Upper lobe of left lung (tissue), 6 donors: Measurements from ENCODE around the gene CHRNA10. TPM values are rescaled to one million over a fixed set of nuclear protein-coding genes. Genes with fewer than 3 reads are reported as not detected.

Source experiments
- ATAC-seq, 2 donors: fragments of 200-7000 bp; cut with Tn5 transposase; one replicate each; pipeline ENCODE4 v1.9.1; 2022; ENCODE audit warnings: mild to moderate bottlenecking in 2 of 2, moderate library complexity in 2 of 2; ENCODE audit not compliant: low FRiP score in 2 of 2
- DNase-seq, 2 donors: peaks; one replicate each; pipeline ENCODE4 v3.0.0-alpha.2; 2019 to 2020
- H3K27ac ChIP-seq, 4 donors: fragments of 200-600 bp; sonication (generic); one replicate each; pipeline ENCODE4 v1.5.1; 2016 to 2019
- H3K27me3 ChIP-seq, 4 donors: fragments of 200-600 bp; sonication (generic); one replicate each; pipeline ENCODE4 v1.5.1; 2017 to 2019
- H3K36me3 ChIP-seq, 4 donors: fragments of 200-600 bp; sonication (generic); one replicate each; pipeline ENCODE4 v1.5.1; 2016 to 2019
- H3K4me1 ChIP-seq, 4 donors: fragments of 200-600 bp; sonication (generic); one replicate each; pipeline ENCODE4 v1.5.1; 2018 to 2019
- H3K4me3 ChIP-seq, 4 donors: fragments of 200-600 bp; sonication (generic); one replicate each; pipeline ENCODE4 v1.5.1; 2017 to 2019; ENCODE audit warnings: mild to moderate bottlenecking in 2 of 4, moderate library complexity in 1 of 4
- H3K9me3 ChIP-seq, 4 donors: fragments of 200-600 bp; sonication (generic); one replicate each; pipeline ENCODE4 v1.5.1; 2018 to 2019
- CTCF ChIP-seq, 6 experiments: fragments of 450-650 bp in 4 of 6; fragments of 200-600 bp in 2 of 6; sonication (generic) in 2 of 6; IDR thresholded peaks; one replicate each; pipeline ENCODE4 v1.5.1; 2016 to 2019; ENCODE audit warnings: antibody characterized with exemption in 6 of 6
- EP300 ChIP-seq, 4 donors: sonication (generic); formaldehyde crosslinking; IDR thresholded peaks; one replicate each; pipeline ENCODE4 v1.5.1; 2017; ENCODE audit warnings: antibody characterized with exemption in 4 of 4, control low read depth in 2 of 4
- POLR2A ChIP-seq, 4 donors: fragments of 450-650 bp; IDR thresholded peaks; one replicate each; pipeline ENCODE4 v1.5.1; 2016 to 2017; ENCODE audit warnings: antibody characterized with exemption in 4 of 4, mild to moderate bottlenecking in 2 of 4
- POLR2AphosphoS5 ChIP-seq, 2 donors: sonication (generic); formaldehyde crosslinking; IDR thresholded peaks; one replicate each; pipeline ENCODE4 v1.5.1; 2017; ENCODE audit warnings: antibody characterized with exemption in 2 of 2
- WGBS, 2 donors: methylation state at CpG; one replicate each; pipeline ENCODE4 v1.1.5; 2017 to 2018; 5-methylcytosine and 5-hydroxymethylcytosine counted together
- total RNA-seq, 6 donors: library from RNA; depleted of rRNA in 4 of 6; stranded (reverse); fragments of >200 nt in 4 of 6; gene quantifications; one replicate each; pipeline versions ENCODE4 v1.1.0 to v1.2.1, GENCODE V29; 2016 to 2021
- donor health status: DM: no; HTN: no; CAD: no; lungs with moderate emphysema.
- donor health status: DM: no; HTN: yes; CAD: no; lungs with severe emphysema.

The CHRNA10 gene
- total RNA-seq = 1 to 10 TPM in 4 of 6 donors, under 1 TPM in 1, not detected in 1; 0.89 to 6.3 (median 2.3) TPM

GRCh38 chr11:3671334-3672254 lies at the start of gene CHRNA10:
CHRNA10 (minus strand) TSS chr11:3671384; CDS start chr11:3671312, 72 bp downstream.
- no peak for DNase-seq
- no peaks in the 10 kb centered on the region for H3K9me3 ChIP-seq
- no peak within 1 kb of the TSS for H3K4me3 ChIP-seq
- peaks cover 28 to 100% (median 66%) of the 10 kb centered on the region in 4 donors for H3K36me3 ChIP-seq
- no peaks in the 10 kb centered on the region for H3K27me3 ChIP-seq
- 71 to 85% methylated on average over 8 to 9 of the region's 9 CpGs for WGBS, 2 donors
- H3K27ac ChIP-seq = no peak within 1 kb of the TSS
- H3K4me1 ChIP-seq = no peaks in the 10 kb centered on the region
- no peak for TF ChIP-seq POLR2A (IDR thresholded peaks at IDR 0.05)
- TF ChIP-seq CTCF (IDR thresholded peaks at IDR 0.05) = no peak
- no peak for TF ChIP-seq POLR2AphosphoS5 (IDR thresholded peaks at IDR 0.05)
- no peak for TF ChIP-seq EP300 (IDR thresholded peaks at IDR 0.05)
- ATAC-seq = peak in 1 of 2 donors; percentile 2

- Histone ChIP-seq H3K36me3 (peaks cover 18 to 90% (median 45%) of the 10 kb centered on the region in 4 donors), H3K27me3 (no peaks in the 10 kb centered on the region), H3K4me3 (no peak overlapping the region), H3K9me3 (no peaks in the 10 kb centered on the region), H3K27ac (no peak overlapping the region), H3K4me1 (peaks cover 0 to 6% (median 1%) of the 10 kb centered on the region in 4 donors)
- ATAC-seq = no peak
- TF ChIP-seq EP300 (IDR thresholded peaks at IDR 0.05) (no peak), CTCF (IDR thresholded peaks at IDR 0.05) (no peak)
- no peak for DNase-seq
- 71 to 78% methylated on average over 6 of the region's 6 CpGs for WGBS, 2 donors
Observed at GRCh38 chr11:3712274-3712673, 41.1 kb upstream of the CHRNA10 start.

- ATAC-seq (no peak), DNase-seq (no peak)
- WGBS, 2 donors = 85 to 88% methylated on average over 4 of the region's 4 CpGs
- peaks cover 18 to 87% (median 41%) of the 10 kb centered on the region in 4 donors for H3K36me3 ChIP-seq
- no peak overlapping the region for H3K4me3 ChIP-seq
- H3K27me3 ChIP-seq = no peaks in the 10 kb centered on the region
- no peak overlapping the region for H3K27ac ChIP-seq
- peaks cover 0 to 6% (median 1%) of the 10 kb centered on the region in 4 donors for H3K4me1 ChIP-seq
- TF ChIP-seq POLR2A (IDR thresholded peaks at IDR 0.05) (no peak), CTCF (IDR thresholded peaks at IDR 0.05) (no peak), EP300 (IDR thresholded peaks at IDR 0.05) (no peak), POLR2AphosphoS5 (IDR thresholded peaks at IDR 0.05) (no peak)
- no peaks in the 10 kb centered on the region for H3K9me3 ChIP-seq
Observed at GRCh38 chr11:3710485-3711259, 39.5 kb upstream of the CHRNA10 start.

GRCh38 chr11:3709977-3710376 lies 38.8 kb upstream of the CHRNA10 start:
- H3K4me1 ChIP-seq = peaks cover 0 to 6% (median 1%) of the 10 kb centered on the region in 4 donors
- no peaks in the 10 kb centered on the region for H3K9me3 ChIP-seq
- no peak for TF ChIP-seq CTCF (IDR thresholded peaks at IDR 0.05)
- TF ChIP-seq POLR2A (IDR thresholded peaks at IDR 0.05) = no peak
- TF ChIP-seq POLR2AphosphoS5 (IDR thresholded peaks at IDR 0.05) = no peak
- no peak for TF ChIP-seq EP300 (IDR thresholded peaks at IDR 0.05)
- DNase-seq (no peak), ATAC-seq (no peak)
- peaks cover 18 to 87% (median 43%) of the 10 kb centered on the region in 4 donors for H3K36me3 ChIP-seq
- no peaks in the 10 kb centered on the region for H3K27me3 ChIP-seq
- H3K4me3 ChIP-seq = no peak overlapping the region
- WGBS, 2 donors = 60 to 72% methylated on average over 1 of the region's 1 CpG
- H3K27ac ChIP-seq = no peak overlapping the region
